Activated CD8-positive, alpha-beta memory T cell treated with anti-CD3 and anti-CD28 coated beads, Interleukin-2, amount 10 ng/mL, durations not matched to agents 7 days and 5 days (primary cell): ENCODE data around the gene ATP10B. TPM values are rescaled to one million over a fixed set of nuclear protein-coding genes. Genes with fewer than 3 reads are reported as not detected.

Experiments
- ATAC-seq: fragments of 150-1000 bp; cut with Tn5 transposase; one replicate; pipeline ENCODE4 v1.10.0; 2021; ENCODE audit warnings: moderate library complexity
- CTCF ChIA-PET: fragments of 350-600 bp; sonication (Branson Sonifier 250); formaldehyde crosslinking; loops from one replicate; lab custom pipeline; 2021; ENCODE audit warnings: antibody characterized with exemption; lab: Charles Lee
- DNase-seq: peaks from one replicate; pipeline ENCODE4 v3.0.0-alpha.2; 2020
- H3K27ac Mint-ChIP-seq: one replicate; pipeline ENCODE4 v1.8.0; 2021; ENCODE audit warnings: mild to moderate bottlenecking, mixed read lengths
- H3K27me3 Mint-ChIP-seq: one replicate; pipeline ENCODE4 v1.8.0; 2021; ENCODE audit warnings: mixed read lengths
- H3K36me3 Mint-ChIP-seq: one replicate; pipeline ENCODE4 v1.8.0; 2021; ENCODE audit warnings: mild to moderate bottlenecking, mixed read lengths
- H3K4me1 Mint-ChIP-seq: one replicate; pipeline ENCODE4 v1.8.0; 2021; ENCODE audit warnings: mixed read lengths
- H3K4me3 Mint-ChIP-seq: one replicate; pipeline ENCODE4 v1.8.0; 2021; ENCODE audit warnings: mild to moderate bottlenecking, moderate library complexity, mixed read lengths
- H3K9me3 Mint-ChIP-seq: one replicate; pipeline ENCODE4 v1.8.0; 2022; ENCODE audit warnings: low read depth, mixed read lengths
- total RNA-seq, 2 experiments: library from RNA; stranded (reverse); gene quantifications; one replicate each; pipeline ENCODE4 v1.2.3, GENCODE V29; 2021

ATP10B gene
- total RNA-seq, 2 experiments from 2014 or later, result not detected

DNA sequence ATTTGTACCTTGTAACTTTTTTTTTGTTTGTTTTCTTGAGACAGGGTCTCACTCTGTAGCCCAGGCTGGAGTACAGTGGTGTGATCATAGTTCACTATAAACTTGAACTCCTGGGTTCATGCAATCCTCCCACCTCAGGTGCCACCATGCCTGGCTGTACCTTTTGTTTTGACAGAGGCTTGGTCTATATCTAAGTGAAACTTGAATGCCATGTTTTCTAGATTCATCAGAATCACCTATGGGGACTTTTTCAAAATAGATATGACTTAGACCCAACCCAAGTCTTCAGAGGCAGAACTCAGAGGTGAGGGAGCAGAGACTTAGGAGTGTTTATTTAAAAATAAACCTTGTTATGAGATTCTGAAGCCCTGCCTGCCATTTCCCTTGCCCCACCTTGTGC lies 301.9 kb downstream of the ATP10B start:
- Mint-ChIP-seq H3K36me3 (no peaks in the 10 kb centered on the region), H3K9me3 (peaks cover 2% of the 10 kb centered on the region), H3K4me1 (no peaks in the 10 kb centered on the region), H3K4me3 (no peak overlapping the region), H3K27me3 (peaks cover 3% of the 10 kb centered on the region), H3K27ac (no peak overlapping the region)
- ATAC-seq, result no peak
- no peak for DNase-seq
- CTCF ChIA-PET, result no interaction called here

- Mint-ChIP-seq H3K27ac (no peak overlapping the region), H3K4me1 (no peaks in the 10 kb centered on the region), H3K36me3 (no peaks in the 10 kb centered on the region), H3K27me3 (peaks cover 3% of the 10 kb centered on the region), H3K9me3 (peaks cover 2% of the 10 kb centered on the region), H3K4me3 (no peak overlapping the region)
- ATAC-seq (no peak), DNase-seq (no peak)
- CTCF ChIA-PET, result no interaction called here
Observed at GRCh38 chr5:160548949-160549645, 302.9 kb downstream of the ATP10B start.

DNA sequence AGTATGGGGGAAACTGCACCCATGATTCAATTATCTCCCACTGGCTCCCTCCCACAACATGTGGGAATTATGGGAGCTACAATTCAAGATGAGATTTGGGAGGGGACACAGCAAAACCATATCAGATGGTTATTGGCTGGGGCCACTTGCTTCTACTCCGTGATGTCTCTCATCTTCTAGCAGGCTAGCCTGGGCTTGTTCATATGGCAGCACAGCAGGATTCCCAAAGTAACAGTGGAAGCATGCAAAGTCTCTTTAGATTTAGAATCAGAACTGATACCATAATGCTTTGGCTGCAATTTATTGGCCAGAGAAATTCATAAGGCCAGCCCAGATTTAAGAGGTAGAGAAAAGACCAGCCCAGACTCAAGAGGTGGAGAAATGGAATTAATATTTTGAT lies 304.1 kb downstream of the ATP10B start:
- Mint-ChIP-seq H3K27me3 (peaks cover 3% of the 10 kb centered on the region), H3K4me1 (no peaks in the 10 kb centered on the region), H3K27ac (no peak overlapping the region), H3K36me3 (no peaks in the 10 kb centered on the region), H3K4me3 (no peak overlapping the region), H3K9me3 (peaks cover 2% of the 10 kb centered on the region)
- CTCF ChIA-PET, result no interaction called here
- DNase-seq (no peak), ATAC-seq (no peak)

GRCh38 chr5:160547061-160547460 lies 304.9 kb downstream of the ATP10B start:
- CTCF ChIA-PET, result no interaction called here
- H3K9me3 Mint-ChIP-seq, result peaks cover 2% of the 10 kb centered on the region
- no peak overlapping the region for H3K4me3 Mint-ChIP-seq
- H3K36me3 Mint-ChIP-seq, result no peaks in the 10 kb centered on the region
- no peak overlapping the region for H3K27ac Mint-ChIP-seq
- no peak for ATAC-seq
- no peaks in the 10 kb centered on the region for H3K4me1 Mint-ChIP-seq
- no peak for DNase-seq
- peaks cover 3% of the 10 kb centered on the region for H3K27me3 Mint-ChIP-seq

- H3K4me1 Mint-ChIP-seq, result no peaks in the 10 kb centered on the region
- DNase-seq (no peak), ATAC-seq (no peak)
- H3K27ac Mint-ChIP-seq, result no peak overlapping the region
- CTCF ChIA-PET, result no interaction called here
- peaks cover 2% of the 10 kb centered on the region for H3K9me3 Mint-ChIP-seq
- no peaks in the 10 kb centered on the region for H3K27me3 Mint-ChIP-seq
- H3K4me3 Mint-ChIP-seq, result no peak overlapping the region
- no peaks in the 10 kb centered on the region for H3K36me3 Mint-ChIP-seq
Observed at GRCh38 chr5:160545832-160546231, 306.2 kb downstream of the ATP10B start.

- Mint-ChIP-seq H3K4me1 (no peaks in the 10 kb centered on the region), H3K27ac (no peak overlapping the region), H3K36me3 (no peaks in the 10 kb centered on the region), H3K27me3 (no peaks in the 10 kb centered on the region), H3K4me3 (no peak overlapping the region), H3K9me3 (peaks cover 2% of the 10 kb centered on the region)
- no peak for DNase-seq
- ATAC-seq, result no peak
- CTCF ChIA-PET, result no interaction called here
Observed at GRCh38 chr5:160543395-160543794, 308.6 kb downstream of the ATP10B start.

DNA sequence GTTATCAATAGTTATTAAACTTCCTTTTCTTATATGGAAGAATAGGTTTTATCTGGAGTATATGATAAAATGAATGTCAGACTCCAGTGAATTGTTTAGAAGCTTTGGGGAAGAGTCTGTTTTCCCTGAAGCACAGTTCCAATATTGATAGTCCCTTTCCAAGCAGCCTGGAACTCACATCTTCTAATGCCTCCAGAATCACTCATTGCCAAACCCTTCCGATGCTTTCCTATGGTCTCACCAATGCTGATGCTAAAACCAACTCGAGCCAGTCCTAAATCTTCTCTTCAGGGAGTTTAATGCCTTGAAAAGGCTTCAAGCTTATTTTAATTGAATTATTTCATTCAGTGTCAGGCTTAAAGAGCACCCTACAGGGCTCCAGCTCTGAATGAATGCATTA lies 309.2 kb downstream of the ATP10B start:
- Mint-ChIP-seq H3K4me1 (no peaks in the 10 kb centered on the region), H3K27ac (no peak overlapping the region), H3K4me3 (no peak overlapping the region), H3K9me3 (peaks cover 2% of the 10 kb centered on the region), H3K27me3 (no peaks in the 10 kb centered on the region), H3K36me3 (no peaks in the 10 kb centered on the region)
- ATAC-seq (no peak), DNase-seq (no peak)
- CTCF ChIA-PET, result no interaction called here

DNA sequence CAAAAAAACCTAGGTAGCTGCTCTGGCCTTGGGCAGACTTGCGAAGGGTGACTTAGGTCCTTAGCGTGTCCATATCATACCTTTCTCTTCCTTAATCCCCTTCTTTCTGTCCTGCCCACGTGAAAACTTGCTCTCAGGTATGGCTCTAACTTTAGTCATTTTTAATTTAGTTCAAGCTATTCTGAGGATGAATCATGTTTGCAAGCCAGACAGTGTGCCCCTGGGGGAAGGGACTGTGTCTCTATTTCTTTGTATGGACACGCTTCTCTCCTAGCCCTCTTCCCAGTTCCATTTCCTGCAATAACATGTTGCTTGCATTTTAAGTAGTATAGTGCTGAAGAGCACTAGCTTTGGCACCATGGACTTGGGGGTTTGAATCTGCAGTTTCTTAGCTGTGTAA lies 309.7 kb downstream of the ATP10B start:
- no peaks in the 10 kb centered on the region for H3K27me3 Mint-ChIP-seq
- H3K36me3 Mint-ChIP-seq, result no peaks in the 10 kb centered on the region

DNA sequence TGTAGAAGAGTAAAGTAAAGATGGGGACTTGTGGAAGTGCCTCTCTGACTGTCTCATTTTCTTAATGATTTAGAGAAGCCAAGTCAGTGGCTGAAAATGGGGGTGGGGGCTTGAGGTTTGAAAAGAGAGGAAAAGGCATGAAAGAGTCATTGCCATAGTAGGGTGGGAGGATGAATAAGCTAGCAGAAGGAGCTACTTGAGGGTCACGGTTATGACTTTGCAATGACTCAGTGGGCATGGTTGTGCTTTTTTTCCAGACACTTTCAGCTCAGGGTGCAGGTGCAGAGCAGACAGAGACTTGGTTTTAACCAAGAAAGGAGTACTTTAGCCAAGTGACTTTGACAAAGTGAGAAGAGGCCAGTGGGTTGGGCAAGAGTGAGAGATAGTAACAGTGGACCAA lies 312.6 kb downstream of the ATP10B start:
- peak; percentile 27 for ATAC-seq

More for the DNA sequence above, 309.7 kb downstream of the ATP10B start:
- ATAC-seq, result no peak
- H3K4me1 Mint-ChIP-seq, result no peaks in the 10 kb centered on the region
- CTCF ChIA-PET, result no interaction called here
- no peak overlapping the region for H3K4me3 Mint-ChIP-seq
- no peak overlapping the region for H3K27ac Mint-ChIP-seq
- H3K9me3 Mint-ChIP-seq, result peaks cover 2% of the 10 kb centered on the region
- DNase-seq, result no peak

GRCh38 chr5:160537940-160538339 lies 314.1 kb downstream of the ATP10B start:
- H3K27ac Mint-ChIP-seq, result no peak overlapping the region
- H3K9me3 Mint-ChIP-seq, result no peaks in the 10 kb centered on the region
- H3K4me3 Mint-ChIP-seq, result no peak overlapping the region
- H3K27me3 Mint-ChIP-seq, result no peaks in the 10 kb centered on the region
- no peaks in the 10 kb centered on the region for H3K4me1 Mint-ChIP-seq
- no peak for DNase-seq
- CTCF ChIA-PET, result no interaction called here
- no peaks in the 10 kb centered on the region for H3K36me3 Mint-ChIP-seq
- ATAC-seq, result no peak

More for the DNA sequence above, 312.6 kb downstream of the ATP10B start:
- DNase-seq, result peak; percentile 43
- Mint-ChIP-seq H3K4me1 (no peaks in the 10 kb centered on the region), H3K27ac (no peak overlapping the region), H3K9me3 (no peaks in the 10 kb centered on the region), H3K36me3 (no peaks in the 10 kb centered on the region), H3K4me3 (no peak overlapping the region), H3K27me3 (no peaks in the 10 kb centered on the region)
- CTCF ChIA-PET, result no interaction called here

- no peaks in the 10 kb centered on the region for H3K9me3 Mint-ChIP-seq
- ATAC-seq, result no peak
- H3K36me3 Mint-ChIP-seq, result no peaks in the 10 kb centered on the region
- CTCF ChIA-PET, result no interaction called here
- no peak for DNase-seq
- no peak overlapping the region for H3K27ac Mint-ChIP-seq
- H3K27me3 Mint-ChIP-seq, result no peaks in the 10 kb centered on the region
- H3K4me3 Mint-ChIP-seq, result no peak overlapping the region
- H3K4me1 Mint-ChIP-seq, result no peaks in the 10 kb centered on the region
Observed at GRCh38 chr5:160537116-160537515, 314.9 kb downstream of the ATP10B start.

DNA sequence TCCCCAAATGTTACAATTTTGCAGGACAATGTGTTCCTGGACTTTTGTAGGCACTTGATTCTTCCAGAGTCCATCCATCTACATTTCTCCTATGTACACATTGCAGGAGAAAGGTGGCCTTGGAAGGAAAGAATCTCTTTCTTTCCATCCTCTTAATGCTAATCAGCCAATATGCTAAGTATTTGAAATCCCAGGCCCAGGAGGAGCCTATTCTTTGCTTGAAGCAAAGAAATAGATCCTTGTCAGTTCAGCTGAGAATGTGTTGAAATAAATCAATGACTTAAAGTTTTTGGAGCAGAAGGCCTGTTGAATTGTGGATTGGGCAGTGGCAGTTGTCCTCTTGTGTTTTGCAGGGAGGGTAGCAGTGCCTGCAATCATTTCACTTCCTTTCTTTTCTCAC lies 317.1 kb downstream of the ATP10B start:
- no peak for ATAC-seq
- H3K9me3 Mint-ChIP-seq, result no peaks in the 10 kb centered on the region
- no peak overlapping the region for H3K4me3 Mint-ChIP-seq
- no peaks in the 10 kb centered on the region for H3K36me3 Mint-ChIP-seq
- H3K27ac Mint-ChIP-seq, result no peak overlapping the region
- no peak for DNase-seq
- H3K4me1 Mint-ChIP-seq, result no peaks in the 10 kb centered on the region
- CTCF ChIA-PET, result no interaction called here
- H3K27me3 Mint-ChIP-seq, result no peaks in the 10 kb centered on the region

- CTCF ChIA-PET, result no interaction called here
- no peak for ATAC-seq
- Mint-ChIP-seq H3K9me3 (no peaks in the 10 kb centered on the region), H3K4me1 (no peaks in the 10 kb centered on the region), H3K27me3 (no peaks in the 10 kb centered on the region), H3K27ac (no peak overlapping the region), H3K4me3 (no peak overlapping the region), H3K36me3 (no peaks in the 10 kb centered on the region)
- no peak for DNase-seq
Observed at GRCh38 chr5:160534125-160534524, 317.9 kb downstream of the ATP10B start.

- ATAC-seq (no peak), DNase-seq (no peak)
- CTCF ChIA-PET, result interaction anchor here (1.2 to 1.6 kb wide), 3 partner anchors 16 to 87 kb away, joined by 3 to 5 read pairs (median 3); no protein-coding TSS in a partner anchor
- Mint-ChIP-seq H3K36me3 (no peaks in the 10 kb centered on the region), H3K9me3 (no peaks in the 10 kb centered on the region), H3K4me3 (no peak overlapping the region), H3K27me3 (peaks cover 3% of the 10 kb centered on the region), H3K4me1 (peaks cover 12% of the 10 kb centered on the region), H3K27ac (no peak overlapping the region)
Observed at GRCh38 chr5:160525471-160526261, 326.3 kb downstream of the ATP10B start.
